CMK (cell line): ENCODE data around the gene SH2D3C.

ENCODE experiments used
- DNase-seq: peaks from one replicate; pipeline ENCODE4 v3.0.0-alpha.2; 2010; ENCODE audit warnings: low read depth

The SH2D3C gene

DNA sequence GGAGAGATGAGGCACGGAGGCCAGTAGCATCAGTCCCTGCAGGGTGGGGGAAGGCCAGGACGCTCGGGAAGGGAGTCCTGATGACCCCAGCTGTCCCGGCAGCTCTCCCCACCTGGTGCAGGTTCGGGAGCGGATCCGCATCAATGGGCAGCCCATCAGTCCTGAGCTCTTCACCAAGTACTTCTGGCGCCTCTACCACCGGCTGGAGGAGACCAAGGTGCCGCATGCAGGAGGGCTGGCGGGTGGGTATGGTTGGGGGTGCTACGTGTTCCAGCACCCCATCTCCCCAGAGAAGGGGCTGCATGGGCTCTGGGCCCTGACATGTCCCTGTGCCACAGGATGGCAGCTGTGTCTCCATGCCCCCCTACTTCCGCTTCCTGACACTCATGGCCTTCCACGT, 28.4 kb upstream of the SH2D3C start:
- DNase-seq: no peak

DNA sequence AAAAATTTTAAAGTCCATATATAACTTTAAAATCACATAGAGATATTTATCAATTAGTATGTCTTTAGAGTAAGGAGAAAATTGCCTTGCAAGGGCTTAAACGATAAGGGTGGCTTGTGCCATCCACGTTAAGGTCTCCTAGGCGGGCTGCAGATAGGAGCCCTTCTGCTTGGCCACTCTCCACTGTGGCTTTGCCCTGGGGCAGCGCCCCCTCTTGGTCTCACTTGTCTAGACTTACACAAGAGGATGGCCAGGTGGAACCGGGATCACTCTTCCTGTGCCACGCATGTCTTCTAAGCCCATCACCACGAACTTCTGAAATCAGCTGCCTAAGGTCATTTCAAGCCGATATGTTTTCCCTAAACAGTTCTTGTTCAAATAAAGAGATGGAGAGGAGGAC, 27.2 kb upstream of the SH2D3C start:
- DNase-seq: no peak

DNA sequence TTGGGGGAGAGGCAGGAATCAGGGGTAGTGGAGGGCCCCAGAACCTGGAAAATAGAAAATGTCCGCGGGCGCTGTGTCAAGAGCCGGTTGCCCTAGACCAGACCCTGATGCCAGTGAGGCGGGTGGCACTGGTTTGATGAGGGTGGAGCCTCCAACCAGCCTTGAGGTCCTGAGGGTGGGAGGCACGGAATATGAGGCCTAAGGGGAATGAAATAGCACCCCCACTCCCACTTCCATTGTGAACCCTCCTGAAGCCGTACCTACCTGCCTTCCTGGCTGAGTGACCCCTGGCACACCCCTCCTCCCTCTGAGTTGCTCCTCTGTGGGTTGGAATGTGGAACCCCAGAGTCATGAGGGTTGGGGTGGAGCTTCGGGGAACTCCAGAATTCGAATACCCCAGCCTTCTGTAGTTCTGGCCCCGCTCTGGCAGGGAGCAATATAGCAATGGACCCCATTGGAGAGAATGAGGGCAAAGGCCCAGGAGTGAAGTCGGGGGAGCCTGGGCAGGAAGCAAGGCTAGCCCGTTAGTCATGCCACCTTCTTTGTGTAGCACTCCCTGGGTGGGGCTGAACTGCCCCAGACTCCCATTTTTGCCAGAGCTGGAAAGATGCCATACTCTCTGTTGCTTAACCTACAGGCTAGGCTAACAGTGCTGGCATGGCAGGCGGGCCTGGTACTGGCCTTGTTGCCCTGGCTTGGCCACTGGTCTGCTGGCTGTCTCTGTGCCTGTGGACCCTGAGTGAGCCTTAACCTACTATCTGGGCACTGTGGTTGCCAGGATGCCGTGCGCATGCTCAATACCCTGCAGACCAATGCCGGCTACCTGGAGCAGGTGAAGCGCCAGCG, 25.3 kb upstream of the SH2D3C start:
- no peak for DNase-seq

DNA sequence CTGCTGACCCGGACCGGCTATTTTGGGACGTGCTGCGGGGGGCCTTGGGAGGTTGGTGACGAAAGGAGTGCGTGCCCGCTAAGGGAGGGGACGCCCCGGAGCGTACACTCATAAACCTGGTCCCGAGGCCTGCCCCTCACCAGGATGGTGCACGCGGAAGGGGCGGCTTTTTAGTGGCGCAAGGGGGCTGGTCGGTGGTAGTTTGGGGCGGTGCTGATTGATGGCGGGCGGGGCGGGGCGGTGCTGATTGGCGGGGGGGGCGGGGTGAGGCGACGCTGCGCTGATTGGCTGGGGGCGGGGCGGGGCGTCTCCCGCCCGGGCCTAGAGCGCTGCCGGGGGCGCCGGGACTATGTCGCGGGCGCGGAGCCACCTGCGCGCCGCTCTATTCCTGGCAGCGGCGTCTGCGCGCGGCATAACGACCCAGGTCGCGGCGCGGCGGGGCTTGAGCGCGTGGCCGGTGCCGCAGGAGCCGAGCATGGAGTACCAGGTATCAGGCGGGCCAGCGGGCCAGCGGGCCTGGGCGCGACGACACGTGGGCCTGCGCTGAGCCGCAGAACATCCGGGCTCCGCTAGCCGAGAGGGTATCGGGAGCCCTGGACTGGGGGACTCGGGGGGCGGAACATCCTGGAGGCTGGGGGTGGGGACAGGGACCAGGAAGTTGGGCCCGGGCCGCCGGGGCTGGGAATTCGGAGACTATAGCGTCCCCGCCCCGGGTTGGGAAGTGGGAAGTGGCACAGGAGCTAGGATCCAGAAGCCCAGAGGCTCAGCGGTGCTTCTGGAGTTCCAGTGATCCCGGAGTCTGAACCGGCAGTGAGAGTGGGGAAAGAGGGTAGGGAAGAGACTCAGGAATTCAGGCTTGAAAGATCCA, 24.3 kb upstream of the SH2D3C start, which contains the start of gene FPGS:
Gene FPGS, plus strand, starts transcription at position 307 of the 868 bp plus-strand sequence. Its CDS starts 43 bp downstream, at position 350.
- DNase-seq: peak; percentile 75

DNA sequence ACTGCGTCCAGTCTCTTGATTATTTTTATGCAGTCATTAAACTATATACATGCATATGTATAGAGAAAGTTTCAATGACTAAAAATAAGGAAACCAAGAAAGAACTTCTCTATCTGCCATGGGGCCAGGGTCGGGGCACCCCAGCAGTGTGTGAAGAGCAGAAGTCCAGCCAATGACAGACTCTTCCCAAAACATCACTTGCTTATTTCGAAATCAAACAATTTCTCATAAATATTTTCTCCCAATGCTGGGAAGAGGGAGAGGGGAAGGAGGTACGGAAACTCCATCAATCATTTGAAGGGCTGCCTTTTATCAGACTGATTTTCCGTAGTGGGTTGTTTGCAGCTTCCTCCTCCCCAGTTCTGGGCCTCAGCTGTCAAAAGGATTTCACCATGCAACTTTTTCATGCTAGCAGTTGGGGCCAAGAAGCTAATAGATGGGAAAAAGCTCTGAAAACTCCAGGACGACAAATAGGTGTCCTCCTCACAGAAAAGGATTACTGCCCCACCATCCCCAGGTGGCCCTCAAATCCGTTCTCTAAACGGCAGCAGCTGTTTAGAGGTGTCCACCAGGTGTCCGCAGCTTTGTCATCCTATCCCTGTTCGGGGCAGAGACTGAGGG, 23.6 kb upstream of the SH2D3C start:
- DNase-seq: no peak

DNA sequence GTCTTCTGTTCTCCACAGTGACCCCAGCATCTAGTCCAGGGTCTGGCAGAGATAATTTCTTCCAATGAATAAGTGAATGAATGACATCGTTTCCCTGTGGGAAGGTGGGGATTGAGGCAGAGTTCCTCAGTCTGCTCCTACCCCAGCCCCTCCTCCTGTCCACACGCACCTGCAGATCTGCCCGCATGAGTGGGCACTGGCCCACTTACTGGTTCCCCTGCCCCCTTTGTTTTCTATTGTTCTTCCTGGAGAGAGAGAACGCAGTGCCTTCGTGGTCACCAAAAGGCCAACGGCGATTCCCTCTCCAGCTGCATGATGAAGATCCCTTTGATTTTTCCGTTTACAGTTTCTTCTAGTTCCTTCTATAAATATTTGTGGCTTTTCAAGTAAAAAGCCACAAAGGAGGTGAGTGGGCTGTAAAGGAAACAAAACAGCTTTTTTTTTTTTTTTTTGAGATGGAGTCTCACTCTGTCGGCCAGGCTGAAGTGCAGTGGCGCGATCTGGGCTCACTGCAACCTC, 18.4 kb upstream of the SH2D3C start:
- DNase-seq: no peak

DNA sequence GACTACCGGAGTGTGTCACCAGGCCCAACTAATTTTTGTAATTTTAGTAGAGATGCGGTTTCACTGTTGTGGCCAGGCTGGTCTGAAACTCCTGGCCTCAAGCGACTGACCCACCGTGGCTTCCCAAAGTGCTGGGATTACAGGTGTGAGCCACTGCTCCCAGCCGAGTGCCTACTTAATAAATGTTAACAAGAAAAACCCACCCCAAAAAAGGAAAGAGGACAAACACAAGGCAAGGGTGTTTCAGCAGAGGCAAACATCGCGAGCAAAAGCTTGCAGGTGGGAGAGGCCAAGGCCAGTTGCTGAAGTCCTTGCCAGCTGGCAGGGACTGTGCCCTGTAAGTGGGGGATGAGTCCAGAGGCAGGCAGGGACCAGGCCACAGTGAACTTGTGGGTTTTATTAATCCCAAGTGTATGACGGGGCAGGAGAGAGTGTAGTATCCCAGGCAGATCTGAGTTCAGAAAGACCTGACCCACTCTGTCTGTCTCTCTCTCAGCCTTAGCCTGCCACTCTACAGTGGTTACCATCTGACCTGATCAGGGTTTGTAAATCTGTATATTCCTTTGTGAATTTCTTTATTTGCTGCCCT, 17.9 kb upstream of the SH2D3C start:
- no peak for DNase-seq

DNA sequence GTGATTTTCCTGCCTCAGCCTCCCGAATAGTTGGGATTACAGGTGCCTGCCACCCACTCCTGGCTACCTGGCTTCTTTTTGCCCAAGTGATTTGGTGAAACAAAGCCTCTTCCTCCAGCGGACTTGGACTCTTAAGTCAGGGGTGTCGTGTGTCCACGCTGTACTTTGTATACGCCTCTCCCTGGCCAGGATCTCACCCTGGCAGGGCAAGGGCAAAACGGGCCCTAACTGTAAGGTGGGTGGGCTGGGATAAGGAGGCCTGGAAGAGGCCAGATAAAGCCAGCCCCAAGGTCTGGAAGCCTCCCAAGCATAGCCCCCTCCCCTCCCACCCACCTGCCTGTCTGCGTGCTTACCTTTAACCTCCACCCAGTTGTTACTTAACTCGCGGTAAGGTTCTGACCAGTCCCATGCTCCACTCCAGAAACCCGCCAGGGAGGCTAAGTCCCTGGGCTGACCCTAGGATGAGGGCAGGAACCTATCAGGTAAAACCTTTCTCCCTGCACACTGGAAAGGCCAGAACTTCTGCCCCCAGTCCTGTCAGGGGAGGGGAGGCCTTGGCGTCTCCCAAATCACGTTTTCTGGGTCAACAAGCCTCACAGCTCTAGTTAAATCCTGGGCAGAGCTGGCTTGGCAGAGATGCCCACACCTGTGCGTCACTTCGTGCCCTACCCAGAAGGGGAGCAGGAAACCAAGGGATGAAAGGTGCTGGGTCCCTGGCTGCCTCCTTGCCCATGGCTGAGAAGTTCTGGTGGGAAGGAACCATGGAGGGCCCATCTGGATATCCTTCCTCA, 15.7 kb upstream of the SH2D3C start:
- DNase-seq: no peak

DNA sequence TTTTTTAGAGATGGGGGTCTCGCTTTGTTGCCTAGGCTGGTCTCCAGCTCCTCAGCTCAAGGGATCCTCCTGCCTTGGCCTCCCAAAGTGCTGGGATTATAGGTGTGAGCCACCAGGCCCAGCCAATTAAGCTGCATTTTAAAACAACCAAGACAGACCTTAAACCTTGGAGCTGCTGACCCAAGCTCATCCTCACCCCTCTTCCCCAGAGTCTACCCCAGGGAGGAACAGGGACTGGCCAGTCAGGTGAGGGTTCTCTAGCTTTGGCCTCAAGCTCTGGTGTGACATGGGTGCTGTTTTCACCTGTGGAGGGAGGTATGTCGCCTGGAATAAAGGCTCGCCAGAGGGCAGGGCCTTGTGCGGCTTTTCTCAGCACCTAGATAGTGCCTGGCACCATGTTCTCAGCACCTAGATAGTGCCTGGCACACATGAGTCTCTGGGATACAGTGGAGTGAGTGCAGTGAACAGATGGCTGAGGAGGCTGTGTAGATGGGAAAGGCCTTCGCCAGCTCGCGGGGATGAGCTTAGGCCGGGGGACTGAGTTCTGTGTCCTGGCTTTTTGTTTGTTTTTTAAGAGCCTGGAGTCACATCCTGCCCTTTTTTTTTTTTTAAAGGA, 14.7 kb upstream of the SH2D3C start:
- no peak for DNase-seq

DNA sequence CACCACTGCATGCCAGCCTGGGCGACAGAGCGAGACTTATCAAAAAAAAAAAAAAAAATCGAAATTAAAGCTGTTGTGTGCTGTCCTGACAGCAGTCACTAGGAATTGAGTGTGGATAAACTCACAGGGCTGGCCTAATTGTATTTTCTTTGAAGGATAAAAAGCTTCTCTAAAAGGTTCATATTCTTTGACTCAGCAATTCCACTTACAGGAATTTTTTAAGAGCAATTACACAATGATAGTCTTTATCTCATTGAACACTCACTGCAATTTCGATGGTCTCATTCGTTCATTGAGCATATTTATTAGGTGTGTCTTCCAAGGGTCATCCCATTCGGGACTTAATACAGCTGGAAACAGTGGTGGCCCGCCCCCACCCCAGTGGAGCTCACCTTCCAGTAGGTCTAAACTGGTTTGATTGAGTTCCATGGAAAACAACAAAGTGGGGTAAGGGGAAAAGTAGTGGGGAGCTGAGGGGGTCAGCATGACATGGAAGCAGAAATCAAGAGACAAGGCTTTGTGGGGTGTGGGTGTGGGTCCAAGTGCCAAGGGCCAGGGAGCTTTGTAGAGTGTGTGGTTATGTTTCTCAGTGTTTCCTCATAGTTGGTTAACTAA, 14.1 kb upstream of the SH2D3C start:
- DNase-seq: no peak

DNA sequence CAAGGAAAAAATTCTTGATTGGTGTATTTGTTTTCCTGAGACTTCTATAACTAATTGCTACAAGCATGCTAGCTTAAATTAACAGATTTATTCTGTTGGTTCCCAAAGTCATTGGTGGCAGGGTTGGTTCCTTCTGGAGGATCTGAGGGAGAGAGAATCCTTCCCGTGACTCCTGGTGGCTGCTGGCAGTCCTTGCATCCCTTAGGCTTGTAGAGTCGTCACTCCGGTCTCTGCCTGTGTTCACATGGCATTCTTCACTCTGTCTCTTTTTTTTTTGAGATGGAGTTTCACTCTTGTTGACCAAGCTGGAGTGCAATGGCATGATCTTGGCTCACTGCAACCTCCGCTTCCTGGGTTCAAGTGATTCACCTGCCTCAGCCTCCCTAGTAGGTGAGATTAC, 12.6 kb upstream of the SH2D3C start:
- DNase-seq: no peak

DNA sequence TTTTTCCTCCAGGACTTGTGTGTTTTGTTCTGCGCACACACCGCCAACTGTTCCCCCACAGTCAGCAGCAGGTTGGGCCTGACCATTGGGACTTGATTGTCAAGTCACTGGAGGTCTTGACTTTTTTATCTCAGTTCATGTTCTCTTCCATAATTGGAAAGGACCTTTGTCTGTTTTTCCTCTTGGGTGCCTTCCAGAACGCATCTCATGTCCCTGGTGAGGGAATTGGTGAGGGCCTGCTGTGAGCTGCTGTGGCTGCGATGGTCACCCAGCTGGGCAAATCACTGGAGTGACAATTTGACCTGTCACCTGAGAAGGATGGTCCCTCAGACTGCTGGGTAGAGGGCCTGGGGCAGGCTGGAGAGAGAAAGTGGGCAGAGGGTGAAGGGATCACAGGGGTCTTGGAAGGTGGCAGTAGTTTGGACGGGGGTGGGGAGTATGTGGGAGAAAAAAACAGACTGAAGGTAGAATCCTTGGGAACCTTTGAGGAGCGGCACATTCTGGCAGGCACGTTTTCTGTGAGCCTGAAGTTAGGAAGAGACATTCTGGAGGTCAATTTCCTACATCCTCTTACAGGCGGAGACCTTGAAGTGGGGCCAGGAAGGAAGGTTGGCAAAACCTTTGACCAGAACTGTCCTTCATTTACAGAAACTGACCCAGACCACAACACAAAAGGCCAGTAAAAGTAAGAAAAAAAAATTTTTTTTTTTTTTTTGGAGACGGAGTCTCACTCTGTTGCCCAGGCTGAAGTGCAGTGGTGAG, 11.8 kb upstream of the SH2D3C start:
- no peak for DNase-seq

DNA sequence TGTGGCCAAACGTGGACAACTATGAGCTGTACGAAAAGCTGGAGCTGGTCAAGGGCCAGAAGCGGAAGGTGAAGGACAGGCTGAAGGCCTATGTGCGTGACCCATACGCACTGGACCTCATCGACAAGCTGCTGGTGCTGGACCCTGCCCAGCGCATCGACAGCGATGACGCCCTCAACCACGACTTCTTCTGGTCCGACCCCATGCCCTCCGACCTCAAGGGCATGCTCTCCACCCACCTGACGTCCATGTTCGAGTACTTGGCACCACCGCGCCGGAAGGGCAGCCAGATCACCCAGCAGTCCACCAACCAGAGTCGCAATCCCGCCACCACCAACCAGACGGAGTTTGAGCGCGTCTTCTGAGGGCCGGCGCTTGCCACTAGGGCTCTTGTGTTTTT, 10.7 kb upstream of the SH2D3C start:
- no peak for DNase-seq

DNA sequence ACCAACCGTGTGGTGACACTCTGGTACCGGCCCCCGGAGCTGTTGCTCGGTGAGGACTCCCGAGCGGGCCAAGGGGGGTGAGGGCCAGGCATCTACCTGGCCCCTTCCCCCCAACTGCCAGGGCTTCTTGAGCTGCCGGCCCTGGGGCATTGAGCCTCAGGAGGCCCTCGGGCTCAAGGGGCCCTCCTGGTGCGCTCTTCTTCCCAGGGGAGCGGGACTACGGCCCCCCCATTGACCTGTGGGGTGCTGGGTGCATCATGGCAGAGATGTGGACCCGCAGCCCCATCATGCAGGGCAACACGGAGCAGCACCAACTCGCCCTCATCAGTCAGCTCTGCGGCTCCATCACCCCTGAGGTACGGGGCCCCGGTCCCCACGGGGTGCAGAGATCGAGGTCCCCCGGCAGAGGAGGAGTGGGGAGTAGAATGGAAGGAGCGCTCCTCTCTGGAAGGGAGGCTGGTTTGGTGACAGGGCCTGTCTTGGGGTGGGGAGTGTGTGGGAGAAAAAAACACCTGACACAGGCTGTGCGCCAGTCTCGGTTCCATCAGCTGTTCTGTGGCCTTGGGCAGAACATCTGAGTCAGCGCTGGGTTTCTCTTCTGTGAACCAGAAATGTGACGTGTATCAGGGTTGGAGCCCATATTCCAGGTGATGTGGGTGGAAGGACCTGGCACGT, 10.0 kb upstream of the SH2D3C start:
- DNase-seq: no peak

DNA sequence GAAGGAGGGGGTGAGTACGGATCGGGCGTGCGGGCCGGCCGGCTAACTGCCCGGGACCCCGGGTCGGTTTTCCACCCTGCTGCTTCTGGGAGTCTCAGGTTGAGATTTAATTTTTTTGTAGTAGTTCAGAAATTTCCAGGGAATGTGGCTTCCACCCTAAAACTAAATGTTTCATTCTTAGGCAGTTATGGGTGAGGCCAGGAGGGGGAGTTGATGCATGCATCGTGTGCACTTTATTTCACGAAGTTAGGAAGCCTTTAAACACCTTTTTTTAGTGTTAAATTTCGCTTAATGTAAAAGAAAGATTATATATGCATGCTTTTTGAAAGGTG, 8.3 kb upstream of the SH2D3C start:
- no peak for DNase-seq

DNA sequence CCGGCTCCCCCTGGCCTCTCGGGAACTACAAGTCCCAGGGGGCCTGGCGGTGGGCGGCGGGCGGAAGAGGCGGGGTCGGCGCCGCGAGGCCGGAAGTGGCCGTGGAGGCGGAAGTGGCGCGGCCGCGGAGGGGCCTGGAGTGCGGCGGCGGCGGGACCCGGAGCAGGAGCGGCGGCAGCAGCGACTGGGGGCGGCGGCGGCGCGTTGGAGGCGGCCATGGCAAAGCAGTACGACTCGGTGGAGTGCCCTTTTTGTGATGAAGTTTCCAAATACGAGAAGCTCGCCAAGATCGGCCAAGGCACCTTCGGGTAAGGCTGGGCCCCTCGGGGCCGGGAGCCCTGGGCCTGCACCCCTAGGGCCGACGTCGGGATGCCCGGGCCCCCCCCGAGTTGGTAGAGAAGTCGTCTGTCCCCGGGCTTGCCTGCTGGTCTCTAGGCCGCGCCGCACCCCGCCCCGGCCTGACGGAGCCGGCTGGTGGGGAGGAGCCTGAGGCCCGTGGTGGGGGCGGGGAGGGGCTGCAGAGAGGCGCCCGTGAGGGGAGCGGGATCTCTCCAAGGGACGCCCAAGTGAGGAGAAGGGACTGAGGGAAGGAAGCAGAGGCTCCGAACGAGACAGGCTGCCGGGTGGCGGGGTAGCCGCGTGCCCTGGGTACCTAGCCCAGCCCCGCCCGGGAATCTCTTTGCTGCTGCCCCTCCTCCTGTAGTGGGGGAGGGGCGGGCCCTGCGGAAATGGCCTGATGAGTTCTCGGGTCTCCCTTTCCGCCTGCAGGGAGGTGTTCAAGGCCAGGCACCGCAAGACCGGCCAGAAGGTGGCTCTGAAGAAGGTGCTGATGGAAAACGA, 7.7 kb upstream of the SH2D3C start, which contains the start of gene CDK9:
Gene CDK9, plus strand, starts transcription at position 102 of the 840 bp plus-strand sequence. Its CDS starts 115 bp downstream, at position 217.
- no peak for DNase-seq

DNA sequence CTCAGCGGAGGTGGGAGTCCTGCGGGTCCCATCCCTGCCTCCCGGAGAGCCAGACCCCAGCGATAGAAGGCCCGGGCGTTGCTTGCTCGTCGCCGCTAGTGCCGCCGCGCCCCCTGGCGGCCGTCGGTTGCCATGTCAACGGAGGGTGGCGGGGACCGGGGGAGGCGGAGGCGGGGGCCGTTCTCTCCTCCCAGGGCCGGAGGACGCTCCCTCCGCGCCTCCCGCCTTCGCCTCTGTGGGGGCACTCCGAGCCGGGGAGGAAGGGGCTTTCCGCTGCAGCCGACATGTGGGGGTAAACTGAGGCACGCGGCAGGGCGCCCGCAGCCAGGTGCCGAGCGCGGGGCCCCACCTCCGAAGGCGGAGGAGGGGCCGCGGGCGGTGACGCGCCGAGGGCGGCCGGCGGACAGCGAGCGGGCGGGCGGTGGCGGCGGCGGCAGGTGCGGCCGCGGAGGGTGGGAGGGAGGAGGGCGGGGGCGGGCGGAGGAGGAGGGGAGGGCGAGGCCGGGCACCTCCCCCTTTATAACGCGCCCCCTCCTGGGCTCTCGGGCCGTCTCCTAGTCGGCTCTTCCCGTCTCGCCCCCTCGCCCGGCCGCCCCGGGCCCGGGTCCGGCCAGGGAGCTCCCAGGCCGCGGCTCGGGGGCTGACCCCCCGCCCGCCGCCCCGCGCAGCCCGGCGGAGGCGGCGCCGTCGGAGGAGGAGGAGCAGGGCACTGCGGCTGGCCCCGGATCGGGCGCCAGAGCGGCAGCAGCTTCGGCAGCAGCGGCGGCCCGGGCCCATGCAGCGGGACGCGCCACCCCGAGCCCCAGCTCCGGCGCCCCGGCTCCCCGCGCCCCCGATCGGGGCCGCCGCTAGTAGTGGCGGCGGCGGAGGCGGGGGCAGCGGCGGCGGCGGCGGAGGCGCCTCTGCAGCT, 6.8 kb upstream of the SH2D3C start:
- no peak for DNase-seq
